ENCODE results near the gene ZFP3. TPM values are rescaled to one million over a fixed set of nuclear protein-coding genes. Genes with fewer than 3 reads are reported as not detected.
"Not testable (repeated sequence)": the region's sequence is repeated elsewhere in the genome, so short reads cannot be mapped to it uniquely, and the experiment has no call there.

ZFP3 gene
- total RNA-seq, 2 experiments from 2014 or later = 2.9 to 3.4 TPM

GRCh38 chr17:5044630-5045029 lies 33.6 kb upstream of the ZFP3 start:
- H3K27me3 Mint-ChIP-seq = no peaks in the 10 kb centered on the region
- H3K36me3 Mint-ChIP-seq (ENCODE audit: low read depth) = peaks cover 27% of the 10 kb centered on the region
- POLR2A ChIA-PET = interaction anchor here (2.0 to 2.2 kb wide), 2 partner anchors 11 to 105 kb away, joined by 6 read pairs; partner anchors contain the start of genes RNF167 and SLC25A11
- H3K4me1 Mint-ChIP-seq = peaks cover 72% of the 10 kb centered on the region
- peaks cover 2% of the 10 kb centered on the region for H3K9me3 Mint-ChIP-seq
- no peak for DNase-seq
- no peak overlapping the region for H3K4me3 Mint-ChIP-seq
- CTCF ChIA-PET = interaction anchor here (1.5 kb wide), 1 partner anchor 77 kb away, joined by 3 read pairs; the partner anchor contains the start of gene SPAG7
- H3K27ac Mint-ChIP-seq = peak overlapping the region; percentile 53

GRCh38 chr17:5045496-5045895 lies 32.8 kb upstream of the ZFP3 start:
- no peak for DNase-seq
- Mint-ChIP-seq H3K27ac (no peak overlapping the region), H3K4me1 (peaks cover 73% of the 10 kb centered on the region), H3K27me3 (no peaks in the 10 kb centered on the region), H3K36me3 (ENCODE audit: low read depth) (peaks cover 32% of the 10 kb centered on the region), H3K4me3 (no peak overlapping the region), H3K9me3 (peaks cover 2% of the 10 kb centered on the region)
- ChIA-PET POLR2A (interaction anchor here (1.3 to 2.2 kb wide), 3 partner anchors 12 to 106 kb away, joined by 3 to 6 read pairs (median 6); partner anchors contain the start of genes INCA1, KIF1C, RNF167 and SLC25A11), CTCF (interaction anchor here (1.1 to 1.5 kb wide), 4 partner anchors 9 to 78 kb away, joined by 3 to 10 read pairs (median 6); partner anchors contain the start of gene SPAG7)

GRCh38 chr17:5047446-5047845 lies 30.8 kb upstream of the ZFP3 start:
- Mint-ChIP-seq H3K36me3 (ENCODE audit: low read depth) (peaks cover 34% of the 10 kb centered on the region), H3K9me3 (peaks cover 2% of the 10 kb centered on the region), H3K27me3 (no peaks in the 10 kb centered on the region), H3K4me3 (no peak overlapping the region), H3K4me1 (peaks cover 65% of the 10 kb centered on the region), H3K27ac (peak overlapping the region; percentile 69)
- POLR2A ChIA-PET = interaction anchor here (0.6 to 1.4 kb wide), 3 partner anchors 17 to 372 kb away, joined by 3 to 4 read pairs (median 3); partner anchors contain the start of genes NUP88 and RPAIN
- no peak for DNase-seq
- CTCF ChIA-PET = interaction anchor here (0.7 to 0.8 kb wide), 2 partner anchors 9 to 68 kb away, joined by 3 read pairs; no protein-coding TSS in a partner anchor

GRCh38 chr17:5049314-5049841 lies 28.9 kb upstream of the ZFP3 start:
- H3K27ac Mint-ChIP-seq = peak overlapping the region; percentile 76
- POLR2A ChIA-PET = interaction anchor here (0.8 to 1.6 kb wide), 8 partner anchors 15 to 102 kb away, joined by 3 to 7 read pairs (median 4); partner anchors contain the start of genes CAMTA2, INCA1, KIF1C and PFN1
- H3K4me1 Mint-ChIP-seq = peaks cover 52% of the 10 kb centered on the region
- CTCF ChIA-PET = interaction anchor here (1.0 to 3.0 kb wide), 7 partner anchors 11 to 146 kb away, joined by 3 to 16 read pairs (median 7); partner anchors contain the start of genes CHRNE and SLC52A1
- no peaks in the 10 kb centered on the region for H3K27me3 Mint-ChIP-seq
- H3K36me3 Mint-ChIP-seq (ENCODE audit: low read depth) = peaks cover 38% of the 10 kb centered on the region
- no peak overlapping the region for H3K4me3 Mint-ChIP-seq
- peak; percentile 80 for DNase-seq
- H3K9me3 Mint-ChIP-seq = no peaks in the 10 kb centered on the region

- no peak for DNase-seq
These were observed 28.0 kb upstream of the ZFP3 start for GRCh38 chr17:5050278-5050677.

GRCh38 chr17:5055543-5055942 lies 22.7 kb upstream of the ZFP3 start:
- Mint-ChIP-seq H3K4me3 (no peak overlapping the region), H3K36me3 (ENCODE audit: low read depth) (peaks cover 21% of the 10 kb centered on the region), H3K27me3 (no peaks in the 10 kb centered on the region), H3K9me3 (no peaks in the 10 kb centered on the region), H3K27ac (no peak overlapping the region), H3K4me1 (peaks cover 2% of the 10 kb centered on the region)
- CTCF ChIA-PET = no interaction called here
- POLR2A ChIA-PET = no interaction called here
- no peak for DNase-seq

More at GRCh38 chr17:5050278-5050677, 28.0 kb upstream of the ZFP3 start:
- peaks cover 44% of the 10 kb centered on the region for H3K4me1 Mint-ChIP-seq
- CTCF ChIA-PET = interaction anchor here (1.8 to 3.0 kb wide), 4 partner anchors 12 to 147 kb away, joined by 6 to 16 read pairs (median 10); partner anchors contain the start of genes CHRNE and SLC52A1
- peaks cover 39% of the 10 kb centered on the region for H3K36me3 Mint-ChIP-seq (ENCODE audit: low read depth)
- peak overlapping the region; percentile 49 for H3K27ac Mint-ChIP-seq
- H3K4me3 Mint-ChIP-seq = no peak overlapping the region
- no peaks in the 10 kb centered on the region for H3K27me3 Mint-ChIP-seq
- no peaks in the 10 kb centered on the region for H3K9me3 Mint-ChIP-seq
- POLR2A ChIA-PET = interaction anchor here (1.0 to 1.6 kb wide), 2 partner anchors 20 to 103 kb away, joined by 4 to 7 read pairs; no protein-coding TSS in a partner anchor

- Mint-ChIP-seq H3K9me3 (no peaks in the 10 kb centered on the region), H3K27ac (no peak overlapping the region), H3K36me3 (ENCODE audit: low read depth) (no peaks in the 10 kb centered on the region), H3K4me1 (peaks cover 8% of the 10 kb centered on the region), H3K27me3 (no peaks in the 10 kb centered on the region), H3K4me3 (no peak overlapping the region)
- ChIA-PET POLR2A (no interaction called here), CTCF (no interaction called here)
- no peak for DNase-seq
These were observed 13.0 kb upstream of the ZFP3 start for GRCh38 chr17:5065227-5065744.

- no peaks in the 10 kb centered on the region for H3K27me3 Mint-ChIP-seq
- no peak overlapping the region for H3K4me3 Mint-ChIP-seq
- H3K36me3 Mint-ChIP-seq (ENCODE audit: low read depth) = no peaks in the 10 kb centered on the region
- H3K27ac Mint-ChIP-seq = no peak overlapping the region
- POLR2A ChIA-PET = no interaction called here
- peaks cover under 1% of the 10 kb centered on the region for H3K4me1 Mint-ChIP-seq
- DNase-seq = no peak
- CTCF ChIA-PET = interaction anchor here (0.6 to 0.8 kb wide), 2 partner anchors 17 to 206 kb away, joined by 3 read pairs; no protein-coding TSS in a partner anchor
- H3K9me3 Mint-ChIP-seq = no peaks in the 10 kb centered on the region
These were observed 10.0 kb upstream of the ZFP3 start for GRCh38 chr17:5068236-5068635.

- Mint-ChIP-seq H3K27ac (no peak overlapping the region), H3K4me1 (no peaks in the 10 kb centered on the region), H3K36me3 (ENCODE audit: low read depth) (no peaks in the 10 kb centered on the region), H3K4me3 (no peak overlapping the region), H3K27me3 (no peaks in the 10 kb centered on the region), H3K9me3 (no peaks in the 10 kb centered on the region)
- ChIA-PET CTCF (interaction anchor here (0.9 kb wide), 1 partner anchor 160 kb away, joined by 3 read pairs; no protein-coding TSS in a partner anchor), POLR2A (no interaction called here)
- DNase-seq = no peak
These were observed 8.5 kb upstream of the ZFP3 start for GRCh38 chr17:5069724-5070123.

GRCh38 chr17:5075472-5075871 lies 2.8 kb upstream of the ZFP3 start:
- Mint-ChIP-seq H3K9me3 (peaks cover 13% of the 10 kb centered on the region), H3K4me1 (peaks cover 20% of the 10 kb centered on the region), H3K36me3 (ENCODE audit: low read depth) (peaks cover 19% of the 10 kb centered on the region)
- POLR2A ChIA-PET, H3K4me3 Mint-ChIP-seq, H3K27ac Mint-ChIP-seq, H3K27me3 Mint-ChIP-seq, CTCF ChIA-PET, DNase-seq: not testable (repeated sequence)

GRCh38 chr17:5077275-5077674 lies 992 bp upstream of the ZFP3 start:
- Mint-ChIP-seq H3K27ac (peak overlapping the region; percentile 78), H3K9me3 (peaks cover 20% of the 10 kb centered on the region), H3K4me1 (peaks cover 24% of the 10 kb centered on the region), H3K36me3 (ENCODE audit: low read depth) (peaks cover 27% of the 10 kb centered on the region), H3K4me3 (peak overlapping the region; percentile 80)
- CTCF ChIA-PET = interaction anchor here (0.6 to 2.0 kb wide), 2 partner anchors 46 to 60 kb away, joined by 4 read pairs; no protein-coding TSS in a partner anchor
- not testable (repeated sequence) for DNase-seq, H3K27me3 Mint-ChIP-seq
- POLR2A ChIA-PET = interaction anchor here (0.6 to 1.2 kb wide), 2 partner anchors 15 to 34 kb away, joined by 3 read pairs; no protein-coding TSS in a partner anchor

- Mint-ChIP-seq H3K9me3 (peaks cover 20% of the 10 kb centered on the region), H3K4me1 (peaks cover 24% of the 10 kb centered on the region), H3K27me3 (no peaks in the 10 kb centered on the region), H3K27ac (peak overlapping the region; percentile 78), H3K4me3 (peak overlapping the region; percentile 80), H3K36me3 (ENCODE audit: low read depth) (peaks cover 32% of the 10 kb centered on the region)
- CTCF ChIA-PET = interaction anchor here (1.7 to 2.0 kb wide), 2 partner anchors 47 to 114 kb away, joined by 4 to 7 read pairs; partner anchors contain the start of gene ZNF594
- POLR2A ChIA-PET = interaction anchor here (0.6 to 1.6 kb wide), 5 partner anchors 14 to 138 kb away, joined by 3 to 10 read pairs (median 3); partner anchors contain the start of genes RNF167, SLC25A11, ZNF232 and ZNF594
- no peak for DNase-seq
These were observed 524 bp upstream of the ZFP3 start for GRCh38 chr17:5077781-5078105.

GRCh38 chr17:5080591-5080990 lies 2.3 kb downstream of the ZFP3 start:
- Mint-ChIP-seq H3K27ac (no peak overlapping the region), H3K9me3 (peaks cover 34% of the 10 kb centered on the region), H3K27me3 (no peaks in the 10 kb centered on the region), H3K4me1 (peaks cover 24% of the 10 kb centered on the region), H3K36me3 (ENCODE audit: low read depth) (peaks cover 48% of the 10 kb centered on the region), H3K4me3 (peak overlapping the region; percentile 30)
- DNase-seq = no peak
- CTCF ChIA-PET = no interaction called here
- POLR2A ChIA-PET = no interaction called here
